GM18519 (cell line): ENCODE data around the gene FSTL4.

ENCODE experiments used
- ATAC-seq: cut with Tn5 transposase; IDR thresholded peaks from one replicate; pipeline ENCODE4 v1.9.1; 2021; ENCODE audit warnings: mild to moderate bottlenecking, moderate library complexity; ENCODE audit not compliant: unreplicated experiment, low FRiP score

FSTL4 gene

GRCh38 chr5:133238426-133239205 is 373.7 kb downstream of the FSTL4 start:
- no peak for ATAC-seq

GRCh38 chr5:133236976-133237375 is 375.4 kb downstream of the FSTL4 start:
- no peak for ATAC-seq

- no peak for ATAC-seq
Observed at GRCh38 chr5:133236541-133236951, 375.8 kb downstream of the FSTL4 start.

- no peak for ATAC-seq
Observed at GRCh38 chr5:133235696-133236426, 376.5 kb downstream of the FSTL4 start.

- ATAC-seq = no peak
Observed at GRCh38 chr5:133234911-133235310, 377.4 kb downstream of the FSTL4 start.

GRCh38 chr5:133234273-133234672 is 378.1 kb downstream of the FSTL4 start:
- no peak for ATAC-seq

GRCh38 chr5:133233616-133234015 is 378.7 kb downstream of the FSTL4 start:
- no peak for ATAC-seq

- ATAC-seq = no peak
Observed at GRCh38 chr5:133232911-133233310, 379.4 kb downstream of the FSTL4 start.

GRCh38 chr5:133232435-133232834 is 379.9 kb downstream of the FSTL4 start:
- ATAC-seq = no peak

- ATAC-seq = no peak
Observed at GRCh38 chr5:133232011-133232410, 380.3 kb downstream of the FSTL4 start.

- ATAC-seq = no peak
Observed at GRCh38 chr5:133230823-133231578, 381.3 kb downstream of the FSTL4 start.

GRCh38 chr5:133229931-133230664 is 382.2 kb downstream of the FSTL4 start:
- no peak for ATAC-seq

- ATAC-seq = no peak
Observed at GRCh38 chr5:133228316-133228715, 384.0 kb downstream of the FSTL4 start.

GRCh38 chr5:133227897-133228296 is 384.4 kb downstream of the FSTL4 start:
- ATAC-seq = no peak

GRCh38 chr5:133227082-133227481 is 385.3 kb downstream of the FSTL4 start:
- ATAC-seq = no peak

GRCh38 chr5:133226186-133226585 is 386.2 kb downstream of the FSTL4 start:
- no peak for ATAC-seq

GRCh38 chr5:133225671-133226152 is 386.6 kb downstream of the FSTL4 start:
- ATAC-seq = no peak

- no peak for ATAC-seq
Observed at GRCh38 chr5:133222979-133223378, 389.4 kb downstream of the FSTL4 start.

GRCh38 chr5:133222521-133222920 is 389.8 kb downstream of the FSTL4 start:
- no peak for ATAC-seq

- ATAC-seq = no peak
Observed at GRCh38 chr5:133222040-133222439, 390.3 kb downstream of the FSTL4 start.
